HG02642 (cell line): ENCODE data around the gene ABCA2.

Source experiments
- ATAC-seq: cut with Tn5 transposase; IDR thresholded peaks from one replicate; pipeline ENCODE4 v1.9.1; 2021; ENCODE audit warnings: mild to moderate bottlenecking; ENCODE audit not compliant: unreplicated experiment, poor library complexity

Gene ABCA2

DNA sequence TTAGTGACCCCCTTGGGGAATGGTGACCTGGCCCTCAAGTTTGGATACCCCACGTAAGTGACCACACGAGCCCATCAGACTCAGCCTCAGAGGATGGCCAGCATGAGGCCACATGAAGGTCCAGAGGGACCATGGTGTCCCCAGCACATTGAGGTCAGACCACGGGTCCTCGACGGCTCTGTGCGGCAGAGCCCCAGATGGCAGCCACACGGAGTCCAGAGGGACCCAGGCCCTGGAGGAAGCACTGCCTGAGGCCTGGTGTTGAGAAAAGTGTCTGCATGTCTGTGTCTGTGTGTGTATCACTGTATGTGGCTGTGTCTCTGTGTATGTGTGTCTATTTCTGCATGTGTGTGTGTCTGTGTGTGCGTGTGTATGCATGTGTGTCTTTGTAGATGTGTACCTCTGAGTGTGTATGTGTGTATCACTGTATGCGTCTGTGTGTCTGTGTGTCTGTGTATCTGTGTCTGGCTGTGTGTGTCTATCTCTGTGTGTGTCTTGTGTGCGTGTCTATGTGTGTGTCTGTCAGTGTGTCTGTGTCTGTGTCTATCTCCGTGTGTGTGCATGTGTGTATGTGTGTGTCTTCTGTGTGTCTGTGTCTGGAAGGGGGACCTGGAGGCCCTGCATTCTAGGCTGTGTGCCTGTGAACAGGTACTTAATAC, 44.3 kb downstream of the ABCA2 start:
- ATAC-seq = no peak

DNA sequence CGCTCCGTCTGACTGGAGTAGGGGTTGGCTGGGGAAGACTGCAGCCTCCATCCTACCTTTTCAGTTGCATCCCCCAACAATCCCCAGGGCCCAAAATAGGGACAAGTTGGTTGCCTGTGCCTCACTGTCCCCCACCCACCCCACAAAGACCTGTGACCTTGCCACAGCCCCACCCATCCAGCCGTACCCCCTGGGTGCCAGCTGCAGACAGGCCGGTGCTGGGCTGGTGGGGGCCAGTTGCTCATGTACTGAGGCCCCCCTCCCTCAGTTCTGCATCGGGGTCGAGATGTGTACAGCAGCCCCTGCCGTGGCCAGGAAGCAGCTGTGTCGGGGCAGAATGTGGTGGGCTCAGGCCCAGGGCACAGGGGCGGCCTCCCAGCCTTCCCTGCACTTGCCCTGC, 44.9 kb downstream of the ABCA2 start:
- ATAC-seq = no peak

DNA sequence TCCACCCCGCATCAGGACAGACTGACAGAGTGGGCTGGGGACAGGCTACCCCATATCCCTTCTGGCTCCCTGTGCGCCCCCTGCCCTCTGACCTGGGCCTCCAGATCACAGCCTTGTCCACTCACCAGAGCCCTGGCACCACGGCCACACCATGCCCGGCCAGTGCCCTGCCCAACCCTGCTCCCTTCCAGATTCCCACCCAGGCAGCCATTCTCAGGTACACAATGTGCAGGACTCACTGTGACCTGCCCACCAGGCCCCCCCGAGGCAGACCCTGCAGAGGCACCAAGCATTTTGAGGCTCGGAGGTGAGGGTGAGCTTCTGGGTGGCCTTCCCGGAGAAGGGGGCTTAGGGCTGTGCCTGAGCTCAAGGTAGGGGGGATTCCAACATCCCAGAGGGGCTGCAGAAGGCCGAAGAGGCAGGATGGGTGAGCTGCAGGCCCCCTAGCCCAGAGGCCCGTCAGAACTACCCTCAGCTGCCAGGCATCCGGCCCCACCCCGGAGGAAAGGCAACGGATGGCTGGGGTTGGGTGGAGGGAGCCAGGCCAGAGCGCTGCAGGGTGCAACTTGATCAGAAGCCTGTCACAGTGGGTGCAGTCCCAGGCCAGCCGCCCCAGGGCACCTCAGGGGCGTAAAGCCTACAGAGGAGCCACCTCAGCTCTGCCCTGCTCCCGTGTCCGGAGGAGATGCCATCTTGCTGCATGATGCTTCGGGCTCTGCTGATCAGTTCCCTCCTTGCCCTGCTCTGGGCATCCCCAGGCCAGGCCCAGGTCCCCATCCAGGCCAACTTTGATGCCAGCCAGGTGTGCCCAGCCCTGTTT, 45.6 kb downstream of the ABCA2 start, which contains the start of gene LCNL1:
LCNL1 (plus strand) TSS at position 762 of the 820 bp plus-strand sequence. CDS start 594 bp downstream, outside the sequence.
- no peak for ATAC-seq

DNA sequence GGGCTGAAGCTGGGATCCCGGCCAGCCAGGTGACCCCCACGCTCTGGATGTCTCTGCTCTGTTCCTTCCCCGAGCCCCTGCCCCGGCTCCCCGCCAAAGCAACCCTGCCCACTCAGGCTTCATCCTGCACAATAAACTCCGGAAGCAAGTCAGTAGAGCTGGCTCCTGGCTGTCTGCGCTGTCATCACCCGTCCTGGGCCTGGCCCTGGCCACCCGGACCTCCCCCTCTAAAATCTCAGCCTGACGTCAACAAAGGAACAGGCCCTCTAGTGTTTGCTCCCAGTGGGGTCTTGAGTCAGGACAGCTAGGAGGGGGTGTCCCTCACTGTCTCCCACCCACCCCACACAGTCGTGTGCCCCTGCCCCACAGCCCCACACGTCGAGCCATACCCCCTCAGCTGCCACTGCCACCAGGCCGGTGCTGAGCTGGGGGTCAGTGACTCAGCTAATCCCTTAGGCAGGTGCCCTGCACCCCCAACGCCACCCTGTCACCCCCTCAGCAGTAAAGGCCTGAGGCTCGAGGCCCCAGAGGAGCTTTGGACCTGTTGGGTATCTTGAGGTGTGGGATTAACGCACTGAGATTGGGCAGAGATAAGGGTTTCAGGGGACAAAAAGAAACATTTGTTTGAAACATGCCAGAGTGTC, 46.3 kb downstream of the ABCA2 start:
- no peak for ATAC-seq

DNA sequence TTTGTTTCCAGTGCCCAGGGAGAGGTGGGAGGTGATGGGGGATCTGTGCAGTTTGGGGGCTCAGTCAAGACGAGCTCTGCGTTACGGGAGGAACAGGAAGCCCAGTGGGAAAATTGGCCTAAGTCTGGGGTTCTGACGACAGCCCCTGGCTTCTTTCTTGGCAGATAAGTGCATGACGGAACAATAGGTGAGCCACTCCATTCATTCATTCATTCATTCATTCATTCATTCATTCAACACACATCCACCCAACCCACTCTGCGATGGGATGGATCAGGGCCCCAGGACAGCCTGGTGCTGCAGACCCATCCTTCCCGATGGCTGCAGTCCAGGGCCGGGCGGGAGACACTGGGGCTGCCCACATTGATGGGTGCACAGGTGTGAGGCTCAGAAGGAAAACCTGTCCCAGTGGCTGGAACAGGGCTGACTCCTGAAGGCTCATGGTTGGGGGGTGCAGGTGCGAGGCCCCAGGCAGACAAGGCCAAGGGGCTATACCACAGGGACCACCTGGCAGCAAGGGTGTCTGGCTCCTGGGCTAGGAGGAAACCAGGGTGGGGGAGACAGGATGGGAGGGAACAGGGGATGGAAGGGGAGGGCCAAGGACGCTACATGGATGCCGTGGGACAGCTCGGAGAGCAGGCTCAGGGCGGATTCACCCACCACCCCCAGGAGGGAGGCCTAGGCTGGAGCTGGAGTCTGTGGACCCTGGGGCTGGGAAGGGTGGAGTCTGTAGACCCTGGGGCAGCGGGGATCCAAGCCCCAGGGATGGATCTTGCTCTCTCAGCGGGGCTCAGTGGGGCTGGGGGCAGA, 47.2 kb downstream of the ABCA2 start:
- ATAC-seq = no peak

DNA sequence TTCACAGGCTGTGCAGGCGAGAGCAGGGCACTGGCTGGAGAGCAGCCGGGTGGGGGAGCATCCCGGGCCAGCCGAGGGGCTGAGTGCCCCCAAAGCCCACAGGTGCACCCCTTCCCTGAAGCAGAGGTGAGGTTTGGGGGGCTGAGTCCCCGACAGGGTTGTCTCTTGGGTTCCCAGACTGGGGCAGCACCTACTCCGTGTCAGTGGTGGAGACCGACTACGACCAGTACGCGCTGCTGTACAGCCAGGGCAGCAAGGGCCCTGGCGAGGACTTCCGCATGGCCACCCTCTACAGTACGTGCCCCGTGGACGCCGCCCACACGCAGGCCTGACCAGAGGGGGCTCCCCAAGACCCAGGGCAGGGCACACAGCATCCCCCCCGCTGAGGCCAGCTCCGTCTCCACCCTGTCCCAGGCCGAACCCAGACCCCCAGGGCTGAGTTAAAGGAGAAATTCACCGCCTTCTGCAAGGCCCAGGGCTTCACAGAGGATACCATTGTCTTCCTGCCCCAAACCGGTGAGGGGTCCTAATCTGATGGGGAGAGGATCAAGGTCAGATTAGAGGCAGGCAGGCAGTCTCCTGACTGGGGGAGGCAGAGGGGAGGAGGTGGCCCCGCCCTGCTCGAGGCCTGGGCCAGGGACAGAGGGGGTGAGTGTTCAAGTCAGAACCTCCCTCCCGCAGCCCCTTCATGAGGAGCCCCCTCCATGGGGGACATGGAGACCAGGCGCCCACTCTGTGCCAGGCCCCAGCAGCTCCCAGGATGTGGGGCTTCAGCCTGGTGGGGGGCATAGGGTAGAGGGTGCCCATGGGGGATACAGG, 48.1 kb downstream of the ABCA2 start:
- ATAC-seq = no peak

DNA sequence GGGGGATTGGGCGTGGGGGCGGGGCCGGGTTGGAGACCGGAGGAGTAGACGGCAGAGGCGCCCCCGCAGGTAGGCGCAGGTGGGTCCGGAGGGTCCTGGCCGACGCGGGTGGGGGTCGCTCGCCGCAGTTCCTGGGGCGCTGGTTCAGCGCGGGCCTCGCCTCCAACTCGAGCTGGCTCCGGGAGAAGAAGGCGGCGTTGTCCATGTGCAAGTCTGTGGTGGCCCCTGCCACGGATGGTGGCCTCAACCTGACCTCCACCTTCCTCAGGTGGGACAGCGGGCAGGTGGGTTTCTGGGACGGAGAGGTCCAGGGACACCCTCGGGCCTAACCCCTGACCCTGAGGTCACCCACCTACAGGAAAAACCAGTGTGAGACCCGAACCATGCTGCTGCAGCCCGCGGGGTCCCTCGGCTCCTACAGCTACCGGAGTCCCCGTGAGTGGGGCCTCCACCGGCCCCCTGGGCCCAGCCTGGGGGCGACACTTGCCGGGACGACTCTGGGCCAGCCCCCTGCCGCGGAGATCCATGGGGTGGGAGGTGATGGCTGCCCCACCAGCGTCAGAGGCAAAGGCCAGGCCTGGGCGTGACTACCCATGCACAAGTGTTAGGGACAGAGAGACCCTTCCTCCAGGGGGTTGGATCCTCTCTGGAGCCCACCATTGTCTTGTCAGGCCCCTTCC, 49.0 kb downstream of the ABCA2 start:
- ATAC-seq = no peak

DNA sequence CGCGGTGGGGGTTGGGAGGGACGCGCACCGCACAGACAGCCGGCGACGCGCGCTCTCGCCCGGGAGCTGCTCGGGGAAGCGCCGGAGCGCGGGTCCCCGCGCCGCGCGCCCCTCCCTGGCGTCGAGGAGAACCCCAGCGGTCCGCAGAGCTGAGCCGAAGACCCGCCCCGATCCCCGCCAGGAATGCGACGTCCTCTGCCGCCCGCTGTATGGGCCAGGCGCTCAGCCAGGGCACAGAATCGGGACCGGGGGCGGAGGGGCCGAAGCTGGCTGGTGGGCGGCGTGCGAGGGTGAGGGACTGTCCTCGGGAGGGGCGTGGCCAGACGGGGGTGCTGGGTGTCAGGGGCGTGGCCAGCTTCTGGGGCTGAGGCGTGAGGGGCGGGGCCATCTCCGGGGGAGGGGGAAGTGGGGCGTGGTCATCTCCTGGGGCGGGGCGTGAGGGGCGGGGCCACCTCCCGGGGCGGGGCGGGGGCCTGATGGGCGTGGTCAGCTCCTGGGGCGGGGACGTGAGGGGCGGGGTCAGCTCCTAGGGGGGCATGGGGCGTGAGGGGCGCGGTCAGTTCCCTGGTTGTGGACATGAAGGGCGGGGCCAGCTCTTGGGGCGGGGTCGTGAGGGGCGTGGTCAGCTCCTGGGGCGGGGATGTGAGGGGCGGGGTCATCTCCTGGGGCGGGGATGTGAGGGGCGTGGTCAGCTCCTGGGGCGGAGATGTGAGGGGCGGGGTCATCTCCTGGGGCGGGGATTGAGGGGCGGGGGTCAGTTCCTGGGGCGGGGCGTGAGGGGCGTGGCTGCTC, 49.8 kb downstream of the ABCA2 start:
- no peak for ATAC-seq

DNA sequence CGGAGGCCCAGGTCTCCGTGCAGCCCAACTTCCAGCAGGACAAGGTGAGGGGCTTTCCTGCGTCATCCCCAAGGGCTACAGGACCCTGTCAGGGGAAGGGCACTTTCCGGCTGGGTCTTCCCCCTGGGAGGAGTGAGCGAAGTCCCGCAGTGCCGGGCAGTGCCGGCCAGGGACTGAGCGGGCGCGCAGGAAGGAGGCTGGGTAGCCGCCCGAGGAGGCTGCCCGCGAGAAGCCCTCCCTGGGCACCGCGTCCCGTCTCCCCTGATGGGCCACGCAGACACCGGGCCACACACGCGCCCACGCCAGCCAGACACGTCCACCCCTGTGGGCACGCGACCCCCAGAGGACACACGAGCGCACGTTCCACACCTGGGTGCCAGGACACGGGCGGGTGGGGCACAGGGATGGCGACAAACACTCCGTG, 50.4 kb downstream of the ABCA2 start:
- no peak for ATAC-seq

DNA sequence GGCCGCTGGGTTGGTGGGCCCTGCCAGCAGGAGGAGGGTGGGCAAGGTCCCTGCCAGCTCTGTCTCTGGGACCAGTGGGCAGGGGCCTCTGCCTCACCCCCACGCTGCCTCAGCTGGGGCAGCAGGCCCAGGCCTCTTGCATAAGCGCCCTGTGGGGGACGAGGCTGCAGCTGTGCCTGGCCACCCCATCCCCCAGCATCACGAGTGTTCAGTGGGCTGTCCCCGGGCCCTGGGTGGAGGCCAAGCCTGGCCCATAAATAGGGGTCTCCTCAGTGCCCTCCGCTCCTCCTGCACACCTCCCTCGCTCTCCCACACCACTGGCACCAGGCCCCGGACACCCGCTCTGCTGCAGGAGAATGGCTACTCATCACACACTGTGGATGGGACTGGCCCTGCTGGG, 50.8 kb downstream of the ABCA2 start, which contains the start of gene PTGDS:
PTGDS (plus strand) TSS at position 282 of the 400 bp plus-strand sequence; CDS start at position 357, 75 bp downstream.
- ATAC-seq = no peak

DNA sequence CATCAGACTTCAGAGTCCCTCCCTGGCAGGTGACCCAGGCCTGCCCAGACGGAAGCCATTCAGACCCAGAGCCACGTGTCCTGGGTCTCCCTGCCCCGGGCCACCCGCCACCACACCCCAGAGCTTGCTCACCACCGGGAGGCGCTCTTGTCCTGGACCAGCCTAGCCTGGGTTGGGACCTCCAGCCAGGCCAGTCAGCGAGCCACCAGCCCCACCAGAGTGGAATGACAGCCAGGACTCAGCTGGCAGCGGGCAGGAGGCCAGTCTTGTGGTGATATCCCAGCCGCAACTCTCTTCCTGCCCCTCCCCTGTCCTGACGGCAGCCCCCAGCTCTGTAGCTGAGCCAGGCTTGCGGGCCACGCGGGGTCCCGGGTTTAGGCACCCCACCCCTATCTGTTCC, 52.4 kb downstream of the ABCA2 start:
- ATAC-seq = no peak

DNA sequence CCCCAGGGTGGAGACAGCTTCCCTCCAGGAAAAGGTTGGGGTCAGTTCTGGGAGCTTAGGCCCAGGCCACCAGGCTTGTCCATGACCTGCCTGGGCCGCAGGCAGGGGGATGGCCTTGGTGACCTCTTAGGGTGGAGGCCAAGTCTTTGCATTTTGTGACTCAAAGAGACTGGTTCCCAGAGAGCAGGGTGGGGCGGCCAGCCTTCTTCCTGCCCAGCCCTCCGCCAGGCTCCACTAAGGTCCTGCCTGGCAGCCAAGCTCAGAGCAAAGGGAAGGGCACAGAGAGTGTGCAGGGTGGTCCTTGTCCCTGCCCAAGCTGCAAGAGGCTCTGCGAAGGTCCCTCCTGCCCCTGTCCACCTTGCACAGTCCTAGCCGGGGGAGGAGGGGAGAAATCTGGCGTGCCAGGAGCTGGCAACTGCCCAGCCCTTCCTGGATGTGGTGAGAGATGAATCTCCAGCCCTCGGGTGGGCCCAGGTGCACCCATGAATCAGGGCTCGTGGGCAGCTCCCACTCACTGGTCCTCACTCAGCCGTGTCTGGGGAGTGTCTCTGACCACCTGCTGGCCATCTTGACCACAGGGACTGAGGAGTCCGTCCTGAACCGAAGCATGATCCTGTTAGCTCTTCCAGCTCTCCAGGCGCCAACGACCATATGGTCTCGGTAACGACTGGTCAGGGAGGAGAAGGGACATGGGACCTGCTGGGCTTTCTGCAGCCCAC, 53.1 kb downstream of the ABCA2 start:
- ATAC-seq = no peak

DNA sequence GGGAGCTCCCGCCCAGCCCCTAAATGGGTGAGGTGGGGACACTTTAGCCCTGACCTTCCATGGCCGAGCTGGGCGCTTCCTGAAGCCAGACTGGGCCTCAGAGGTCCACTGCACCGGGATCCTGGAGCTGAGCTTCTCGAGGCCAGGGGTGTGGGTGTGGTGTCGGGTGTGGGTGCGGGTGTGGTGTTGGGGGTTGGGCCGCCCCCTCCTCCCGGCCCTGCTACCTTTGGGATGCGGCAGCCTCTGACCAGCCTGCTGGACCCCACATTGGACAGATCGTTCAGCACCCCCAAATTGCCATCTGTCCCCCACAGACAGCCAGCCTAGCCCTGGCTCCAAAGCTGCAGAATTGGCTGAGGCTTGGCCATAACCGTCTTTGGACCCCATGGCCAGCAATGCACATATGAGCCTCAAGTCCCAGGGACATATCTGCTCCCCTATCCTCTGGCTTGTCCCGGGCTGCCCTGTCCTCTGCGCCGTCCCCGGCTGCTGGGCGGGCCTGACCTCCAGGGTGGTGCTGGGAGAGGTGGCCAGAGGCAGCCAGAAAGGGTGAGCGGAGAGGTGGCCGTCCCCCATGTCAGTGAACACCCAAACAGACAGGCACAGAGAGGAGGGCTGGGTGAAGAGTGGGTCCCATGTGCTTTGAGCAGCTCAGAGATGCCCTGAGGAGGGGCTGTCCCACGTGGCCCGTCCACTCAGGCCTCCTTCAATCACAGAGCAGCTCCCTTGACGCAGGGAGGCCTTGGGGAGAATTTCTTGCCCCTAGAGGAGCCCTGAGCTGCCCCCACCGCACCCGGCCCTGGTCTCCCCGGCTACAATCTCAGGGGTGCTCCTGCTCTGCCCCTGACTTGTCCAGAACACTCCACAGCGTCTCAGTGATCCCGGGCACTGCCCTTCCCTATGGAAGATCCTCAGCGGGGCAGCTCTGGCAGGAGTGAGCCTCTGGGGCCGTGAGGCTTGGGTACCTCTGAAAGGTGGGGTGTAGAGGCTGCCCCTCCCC, 54.1 kb downstream of the ABCA2 start:
- ATAC-seq = no peak

DNA sequence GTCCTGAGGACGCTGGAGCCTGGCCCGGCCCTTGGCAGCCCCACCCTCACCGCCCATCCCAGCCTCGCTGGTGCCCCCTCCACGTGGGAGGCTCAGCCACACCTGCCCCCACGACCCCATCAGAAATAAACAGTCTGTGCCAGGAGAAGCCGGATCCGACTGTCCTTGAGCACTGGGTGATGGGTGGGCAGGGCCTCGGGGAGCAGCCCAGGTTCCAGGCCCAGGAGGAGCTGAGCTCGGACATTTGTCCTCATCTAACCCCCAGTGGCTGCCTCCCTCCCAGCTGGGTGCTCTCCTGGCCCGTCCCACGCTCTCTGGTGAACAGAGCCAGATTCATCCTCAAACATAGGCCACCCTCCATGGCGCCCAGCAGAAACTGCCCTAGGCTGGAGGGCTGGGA, 55.3 kb downstream of the ABCA2 start:
- ATAC-seq = no peak

DNA sequence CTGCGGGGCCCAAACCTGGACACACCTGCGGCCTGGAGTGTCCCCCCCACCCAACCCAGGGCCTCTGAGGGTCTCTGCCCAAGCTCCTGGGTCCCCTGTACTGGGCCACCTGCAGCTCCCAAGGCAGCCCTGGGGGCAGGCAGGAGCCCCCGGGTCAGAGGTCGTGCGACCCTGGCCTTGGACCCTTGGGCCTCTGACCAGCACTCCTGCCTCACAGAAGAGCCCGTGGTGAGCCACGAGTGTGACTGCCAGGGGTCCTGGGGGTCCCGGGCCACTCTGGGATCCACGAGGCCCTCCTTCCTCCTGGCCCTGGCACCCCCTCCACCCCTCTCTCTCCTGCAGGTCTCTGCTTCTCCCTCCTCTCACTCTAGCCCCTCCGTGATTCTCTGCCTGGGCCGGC, 55.7 kb downstream of the ABCA2 start:
- ATAC-seq = no peak

DNA sequence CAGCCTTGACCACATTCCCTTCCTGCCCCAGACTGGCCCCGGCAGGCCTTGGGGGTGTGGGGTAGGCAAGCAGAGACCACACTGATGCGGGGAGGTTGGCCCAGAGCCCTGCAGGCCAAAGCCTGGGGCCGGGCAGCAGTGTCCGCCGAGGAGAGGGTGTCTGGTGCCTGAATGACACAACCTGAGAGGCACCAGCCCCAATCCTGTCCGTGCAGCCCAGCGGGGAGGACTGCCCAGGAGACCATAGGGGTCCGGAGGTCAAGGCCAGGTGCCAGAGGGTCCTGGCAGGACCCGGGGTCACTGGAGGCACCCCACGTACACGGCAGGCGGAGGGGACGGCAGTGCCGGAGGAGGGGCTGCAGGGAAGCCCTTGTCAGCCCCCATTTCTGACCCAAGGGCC, 56.3 kb downstream of the ABCA2 start:
- ATAC-seq = no peak
